ENCODE data around the gene CYP27C1.
"Not testable (repeated sequence)": the region's sequence is repeated elsewhere in the genome, so short reads cannot be mapped to it uniquely, and the experiment has no call there.

The CYP27C1 gene

DNA sequence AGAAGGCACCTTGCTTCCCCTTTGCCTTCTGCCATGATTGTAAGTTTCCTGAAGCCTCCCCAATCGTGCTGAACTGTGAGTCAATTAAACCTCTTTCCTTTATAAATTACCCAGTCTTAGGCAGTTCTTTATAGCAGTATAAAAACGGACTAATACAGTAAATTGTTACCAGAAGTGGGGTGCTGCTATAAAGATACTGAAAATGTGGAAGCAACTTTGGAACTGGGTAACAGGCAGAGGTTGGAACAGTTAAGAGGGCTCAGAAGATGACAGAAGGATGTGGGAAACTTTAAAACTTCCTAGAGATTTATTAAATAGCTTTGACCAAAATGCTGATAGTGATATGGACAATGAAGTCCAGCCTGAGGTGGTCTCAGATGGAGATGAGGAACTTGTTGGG is 17.7 kb upstream of the CYP27C1 start:
- not testable (repeated sequence) for H3K27ac ChIP-seq (ENCODE audit: low read depth in 2 of 2, low read length in 2 of 2); H3K27me3 ChIP-seq (ENCODE audit: control insufficient read depth in 2 of 2, insufficient read depth in 2 of 2, low read length in 2 of 2); H3K4me1 ChIP-seq (ENCODE audit: control insufficient read depth in 2 of 2, insufficient read depth in 2 of 2, low read length in 2 of 2); H3K9ac ChIP-seq (ENCODE audit: low read depth in 1 of 2, low read length in 2 of 2); H3K36me3 ChIP-seq (ENCODE audit: control insufficient read depth in 2 of 2, insufficient read depth in 2 of 2, low read length in 2 of 2); H3K4me3 ChIP-seq (ENCODE audit: low read length in 2 of 2); H3K9me3 ChIP-seq (ENCODE audit: control insufficient read depth in 2 of 2, low read length in 2 of 2)

DNA sequence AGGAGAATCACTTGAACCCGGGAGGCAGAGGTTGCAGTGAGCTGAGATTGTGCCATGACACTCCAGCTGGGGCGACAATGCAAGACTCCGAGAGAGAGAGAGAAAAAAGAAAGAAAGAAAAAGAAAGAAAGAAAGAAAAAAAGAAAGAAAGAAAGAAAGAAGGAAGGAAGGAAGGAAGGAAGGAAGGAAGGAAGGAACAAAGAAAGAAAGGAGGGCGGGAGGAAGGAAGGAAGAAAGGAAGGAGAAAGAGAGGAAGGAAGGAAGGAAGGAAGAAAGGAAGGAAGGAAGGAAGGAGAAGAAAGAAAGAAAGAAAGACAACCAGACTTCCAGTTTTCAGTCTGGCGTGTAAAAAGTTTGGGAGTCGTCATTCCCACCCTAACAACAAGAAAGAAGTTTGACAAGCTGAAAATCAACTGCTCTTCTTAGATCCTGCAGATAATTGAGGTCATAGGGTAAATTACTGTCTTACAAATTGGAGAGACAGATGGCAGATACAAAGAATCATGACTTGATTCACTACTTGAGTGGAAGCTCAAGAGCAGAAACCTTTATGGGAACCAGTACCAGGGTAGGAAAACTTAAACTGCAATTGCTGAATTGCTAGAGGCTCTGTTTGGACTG is 15.1 kb upstream of the CYP27C1 start:
- peaks cover 0 to 8% of the 10 kb centered on the region in 2 donors for H3K4me1 ChIP-seq (ENCODE audit: control insufficient read depth in 2 of 2, insufficient read depth in 2 of 2, low read length in 2 of 2)
- H3K27me3 ChIP-seq (ENCODE audit: control insufficient read depth in 2 of 2, insufficient read depth in 2 of 2, low read length in 2 of 2), result no peaks in the 10 kb centered on the region
- H3K9me3 ChIP-seq (ENCODE audit: control insufficient read depth in 2 of 2, low read length in 2 of 2), result no peaks in the 10 kb centered on the region
- no peak overlapping the region for H3K27ac ChIP-seq (ENCODE audit: low read depth in 2 of 2, low read length in 2 of 2)
- H3K4me3 ChIP-seq (ENCODE audit: low read length in 2 of 2), result no peak overlapping the region
- no peak overlapping the region for H3K9ac ChIP-seq (ENCODE audit: low read depth in 1 of 2, low read length in 2 of 2)
- H3K36me3 ChIP-seq (ENCODE audit: control insufficient read depth in 2 of 2, insufficient read depth in 2 of 2, low read length in 2 of 2), result no peaks in the 10 kb centered on the region

DNA sequence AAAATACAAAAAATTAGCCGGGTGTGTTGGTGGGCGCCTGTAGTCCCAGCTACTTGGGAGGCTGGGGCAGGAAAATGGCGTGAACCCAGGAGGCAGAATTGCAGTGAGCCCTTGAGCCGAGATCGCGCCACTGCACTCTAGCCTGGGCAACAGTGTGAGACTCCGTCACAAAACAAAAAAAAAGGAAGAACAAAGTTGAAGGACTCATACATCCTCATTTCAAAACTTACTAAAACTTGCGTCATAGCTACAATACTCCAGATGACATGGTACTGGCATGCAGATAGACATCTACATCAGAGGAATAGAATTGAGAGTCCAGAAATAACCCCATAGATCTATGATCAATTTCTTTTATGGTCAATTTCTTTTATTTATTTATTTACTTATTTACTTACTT is 13.6 kb upstream of the CYP27C1 start:
- Histone ChIP-seq H3K9me3 (ENCODE audit: control insufficient read depth in 2 of 2, low read length in 2 of 2) (no peaks in the 10 kb centered on the region), H3K27ac (ENCODE audit: low read depth in 2 of 2, low read length in 2 of 2) (no peak overlapping the region), H3K9ac (ENCODE audit: low read depth in 1 of 2, low read length in 2 of 2) (no peak overlapping the region), H3K4me1 (ENCODE audit: control insufficient read depth in 2 of 2, insufficient read depth in 2 of 2, low read length in 2 of 2) (peaks cover 0 to 8% of the 10 kb centered on the region in 2 donors), H3K27me3 (ENCODE audit: control insufficient read depth in 2 of 2, insufficient read depth in 2 of 2, low read length in 2 of 2) (no peaks in the 10 kb centered on the region), H3K36me3 (ENCODE audit: control insufficient read depth in 2 of 2, insufficient read depth in 2 of 2, low read length in 2 of 2) (no peaks in the 10 kb centered on the region), H3K4me3 (ENCODE audit: low read length in 2 of 2) (no peak overlapping the region)

DNA sequence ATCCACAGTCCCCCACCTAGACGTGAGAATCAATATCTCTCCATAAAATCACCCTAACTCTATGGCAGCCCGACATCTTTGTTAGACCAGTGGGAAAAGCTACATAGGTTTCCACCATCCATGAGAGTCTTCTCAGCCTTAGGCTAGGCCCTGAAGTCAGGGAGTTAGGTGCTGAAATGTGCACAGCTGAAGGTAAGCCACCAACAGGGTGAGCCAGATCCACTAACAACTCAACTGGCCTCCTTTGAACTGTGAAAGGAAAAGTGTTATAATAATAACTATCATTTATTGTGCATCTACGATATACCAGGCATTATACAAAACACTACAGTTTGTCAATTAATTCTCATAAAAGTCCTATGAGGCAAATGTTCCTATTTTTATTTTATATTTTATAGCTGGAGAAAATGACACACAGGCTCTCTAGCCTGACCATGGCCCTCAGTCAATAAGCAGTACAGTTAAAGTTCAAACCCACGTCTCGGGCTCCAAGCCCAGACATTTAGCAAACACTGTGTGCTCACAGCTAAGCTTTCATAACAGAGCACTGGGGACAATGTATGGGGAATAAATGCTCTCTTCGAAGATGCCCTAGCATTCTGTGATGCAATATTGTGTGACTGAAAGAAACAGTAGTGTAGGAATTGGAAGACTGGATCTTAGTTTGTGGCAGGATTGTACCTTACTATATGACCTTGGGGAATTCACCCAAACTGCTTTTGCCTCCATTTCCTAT is 11.2 kb upstream of the CYP27C1 start:
- Histone ChIP-seq H3K4me3 (ENCODE audit: low read length in 2 of 2) (no peak overlapping the region), H3K9ac (ENCODE audit: low read depth in 1 of 2, low read length in 2 of 2) (no peak overlapping the region), H3K27ac (ENCODE audit: low read depth in 2 of 2, low read length in 2 of 2) (no peak overlapping the region), H3K9me3 (ENCODE audit: control insufficient read depth in 2 of 2, low read length in 2 of 2) (no peaks in the 10 kb centered on the region), H3K27me3 (ENCODE audit: control insufficient read depth in 2 of 2, insufficient read depth in 2 of 2, low read length in 2 of 2) (no peaks in the 10 kb centered on the region), H3K4me1 (ENCODE audit: control insufficient read depth in 2 of 2, insufficient read depth in 2 of 2, low read length in 2 of 2) (peaks cover 3 to 15% of the 10 kb centered on the region in 2 donors), H3K36me3 (ENCODE audit: control insufficient read depth in 2 of 2, insufficient read depth in 2 of 2, low read length in 2 of 2) (no peaks in the 10 kb centered on the region)

DNA sequence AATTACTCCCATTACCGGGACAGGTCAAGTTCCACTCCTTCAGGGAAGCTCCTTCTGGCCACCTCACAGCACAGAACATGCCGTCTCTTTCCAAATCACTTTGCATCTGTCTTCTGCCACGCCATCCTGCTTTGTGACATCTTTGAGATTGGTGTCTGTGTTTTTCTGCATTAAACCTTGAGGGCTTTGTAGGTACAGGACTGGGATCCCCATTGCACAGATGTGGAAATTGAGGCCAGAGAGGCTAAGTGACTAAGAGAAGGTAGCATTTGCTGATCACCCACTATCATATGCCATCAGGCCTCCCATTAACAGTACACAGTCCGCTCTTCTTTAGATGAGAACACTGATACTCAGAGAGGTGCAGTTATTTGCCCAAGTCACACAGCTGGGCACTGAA is 9.5 kb upstream of the CYP27C1 start:
- H3K36me3 ChIP-seq (ENCODE audit: control insufficient read depth in 2 of 2, insufficient read depth in 2 of 2, low read length in 2 of 2), result no peaks in the 10 kb centered on the region
- H3K4me1 ChIP-seq (ENCODE audit: control insufficient read depth in 2 of 2, insufficient read depth in 2 of 2, low read length in 2 of 2), result peaks cover 11 to 21% of the 10 kb centered on the region in 2 donors
- no peak overlapping the region for H3K9ac ChIP-seq (ENCODE audit: low read depth in 1 of 2, low read length in 2 of 2)
- peaks cover 8 to 13% of the 10 kb centered on the region in 2 donors for H3K27me3 ChIP-seq (ENCODE audit: control insufficient read depth in 2 of 2, insufficient read depth in 2 of 2, low read length in 2 of 2)
- no peak overlapping the region for H3K4me3 ChIP-seq (ENCODE audit: low read length in 2 of 2)
- no peak overlapping the region for H3K27ac ChIP-seq (ENCODE audit: low read depth in 2 of 2, low read length in 2 of 2)
- H3K9me3 ChIP-seq (ENCODE audit: control insufficient read depth in 2 of 2, low read length in 2 of 2), result no peaks in the 10 kb centered on the region

DNA sequence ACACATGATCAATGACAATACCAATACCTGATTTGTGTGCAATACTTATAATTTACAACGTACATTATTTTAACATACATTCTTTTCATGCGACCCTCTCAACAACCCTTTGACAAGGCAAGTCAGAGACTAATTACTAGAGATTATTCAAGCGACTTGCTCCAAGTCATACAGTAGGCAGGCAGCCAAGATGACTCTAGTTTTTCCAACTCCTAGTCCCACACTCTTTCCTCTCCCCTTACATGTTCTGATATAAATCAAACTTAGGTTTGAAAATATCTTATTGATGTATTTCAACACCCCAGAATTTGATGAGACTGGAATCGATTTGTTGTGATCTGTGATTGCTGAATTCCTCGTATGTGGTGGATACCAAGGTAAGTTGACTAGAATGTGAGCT is 8.0 kb upstream of the CYP27C1 start:
- Histone ChIP-seq H3K27me3 (ENCODE audit: control insufficient read depth in 2 of 2, insufficient read depth in 2 of 2, low read length in 2 of 2) (peaks cover 10 to 16% of the 10 kb centered on the region in 2 donors), H3K36me3 (ENCODE audit: control insufficient read depth in 2 of 2, insufficient read depth in 2 of 2, low read length in 2 of 2) (no peaks in the 10 kb centered on the region)

DNA sequence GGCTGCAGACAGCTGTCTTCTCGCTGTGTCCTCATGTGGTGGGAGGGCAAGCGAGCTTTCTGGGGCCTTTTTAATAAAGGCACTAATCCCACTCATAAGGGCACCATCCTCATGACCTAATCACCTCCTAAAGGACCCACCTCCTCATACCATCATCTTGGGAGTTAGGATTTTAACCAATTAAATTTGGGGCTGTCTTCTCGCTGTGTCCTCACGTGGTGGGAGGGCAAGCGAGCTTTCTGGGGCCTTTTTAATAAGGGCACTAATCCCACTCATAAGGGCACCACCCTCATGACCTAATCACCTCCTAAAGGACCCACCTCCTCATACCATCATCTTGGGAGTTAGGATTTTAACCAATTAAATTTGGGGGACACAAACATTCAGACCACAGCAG is 7.2 kb upstream of the CYP27C1 start:
- Histone ChIP-seq H3K27me3 (ENCODE audit: control insufficient read depth in 2 of 2, insufficient read depth in 2 of 2, low read length in 2 of 2) (peaks cover 10 to 17% of the 10 kb centered on the region in 2 donors), H3K4me1 (ENCODE audit: control insufficient read depth in 2 of 2, insufficient read depth in 2 of 2, low read length in 2 of 2) (peaks cover 11 to 21% of the 10 kb centered on the region in 2 donors)
- not testable (repeated sequence) for H3K36me3 ChIP-seq (ENCODE audit: control insufficient read depth in 2 of 2, insufficient read depth in 2 of 2, low read length in 2 of 2); H3K9me3 ChIP-seq (ENCODE audit: control insufficient read depth in 2 of 2, low read length in 2 of 2); H3K27ac ChIP-seq (ENCODE audit: low read depth in 2 of 2, low read length in 2 of 2); H3K9ac ChIP-seq (ENCODE audit: low read depth in 1 of 2, low read length in 2 of 2); H3K4me3 ChIP-seq (ENCODE audit: low read length in 2 of 2)

More for the DNA sequence above, 8.0 kb upstream of the CYP27C1 start:
- Histone ChIP-seq H3K9ac (ENCODE audit: low read depth in 1 of 2, low read length in 2 of 2) (no peak overlapping the region), H3K27ac (ENCODE audit: low read depth in 2 of 2, low read length in 2 of 2) (no peak overlapping the region), H3K4me1 (ENCODE audit: control insufficient read depth in 2 of 2, insufficient read depth in 2 of 2, low read length in 2 of 2) (peaks cover 11 to 21% of the 10 kb centered on the region in 2 donors), H3K4me3 (ENCODE audit: low read length in 2 of 2) (no peak overlapping the region), H3K9me3 (ENCODE audit: control insufficient read depth in 2 of 2, low read length in 2 of 2) (no peaks in the 10 kb centered on the region)

DNA sequence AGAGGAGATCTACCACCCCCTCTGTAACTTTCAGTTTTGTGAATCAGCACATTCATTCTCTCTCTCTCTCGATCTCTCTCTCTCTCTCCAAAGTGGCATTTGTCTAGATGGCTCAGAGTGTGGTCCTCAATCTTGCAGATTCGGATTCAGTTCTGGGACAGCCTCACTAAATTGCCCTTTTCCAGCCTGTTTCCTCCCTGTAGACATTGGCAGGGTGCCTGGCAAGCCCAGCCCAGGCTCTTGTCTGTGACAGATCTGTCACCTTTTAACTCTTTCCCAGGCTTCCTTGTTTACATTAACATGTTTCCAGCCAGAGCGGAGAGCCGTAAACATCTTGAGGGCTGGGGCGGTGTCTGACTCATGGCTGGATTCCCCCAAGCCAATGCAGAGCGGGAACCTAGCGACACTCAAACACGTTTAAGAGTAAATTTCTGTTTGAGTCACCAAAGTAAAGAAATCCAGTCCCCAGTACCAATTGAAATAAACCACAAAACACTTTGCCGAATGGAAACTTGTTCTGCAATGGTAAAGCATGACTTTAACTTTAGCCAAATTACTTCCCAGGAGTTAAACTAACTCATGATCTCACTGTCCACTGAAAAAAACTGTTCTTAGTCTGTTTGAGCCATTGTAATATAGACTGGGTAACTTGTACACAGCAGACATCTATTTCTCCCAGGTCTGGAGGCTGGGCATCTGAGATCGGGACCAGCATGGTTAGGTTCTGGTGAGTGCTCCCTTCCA is 6.6 kb upstream of the CYP27C1 start:
- Histone ChIP-seq H3K9me3 (ENCODE audit: control insufficient read depth in 2 of 2, low read length in 2 of 2) (no peaks in the 10 kb centered on the region), H3K36me3 (ENCODE audit: control insufficient read depth in 2 of 2, insufficient read depth in 2 of 2, low read length in 2 of 2) (no peaks in the 10 kb centered on the region), H3K9ac (ENCODE audit: low read depth in 1 of 2, low read length in 2 of 2) (no peak overlapping the region), H3K4me3 (ENCODE audit: low read length in 2 of 2) (peak overlapping the region; percentile 8 to 46), H3K27me3 (ENCODE audit: control insufficient read depth in 2 of 2, insufficient read depth in 2 of 2, low read length in 2 of 2) (peaks cover 10 to 17% of the 10 kb centered on the region in 2 donors), H3K27ac (ENCODE audit: low read depth in 2 of 2, low read length in 2 of 2) (no peak overlapping the region), H3K4me1 (ENCODE audit: control insufficient read depth in 2 of 2, insufficient read depth in 2 of 2, low read length in 2 of 2) (peaks cover 11 to 21% of the 10 kb centered on the region in 2 donors)

DNA sequence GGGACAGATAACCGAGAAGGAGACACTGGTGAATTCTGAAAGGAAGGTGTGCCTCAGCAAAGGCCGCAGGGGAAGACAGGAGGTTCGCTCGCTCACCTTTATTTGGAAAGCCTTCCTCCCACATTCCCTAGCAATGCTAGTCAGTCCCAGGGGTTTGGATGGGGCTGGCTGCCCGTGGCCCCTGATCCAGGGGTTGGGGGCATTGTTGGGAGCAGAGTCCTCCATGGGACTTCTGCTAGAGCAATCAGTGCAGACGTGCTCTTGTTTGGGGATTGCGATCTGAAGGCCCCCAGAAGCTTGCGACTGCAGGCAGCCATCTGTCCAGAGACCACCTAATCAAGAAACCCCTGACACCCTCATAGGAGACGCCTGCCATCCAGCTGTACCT is 6.0 kb upstream of the CYP27C1 start:
- H3K27ac ChIP-seq (ENCODE audit: low read depth in 2 of 2, low read length in 2 of 2), result no peak overlapping the region
- peaks cover 11 to 18% of the 10 kb centered on the region in 2 donors for H3K4me1 ChIP-seq (ENCODE audit: control insufficient read depth in 2 of 2, insufficient read depth in 2 of 2, low read length in 2 of 2)
- H3K27me3 ChIP-seq (ENCODE audit: control insufficient read depth in 2 of 2, insufficient read depth in 2 of 2, low read length in 2 of 2), result peaks cover 10 to 19% of the 10 kb centered on the region in 2 donors
- H3K36me3 ChIP-seq (ENCODE audit: control insufficient read depth in 2 of 2, insufficient read depth in 2 of 2, low read length in 2 of 2), result no peaks in the 10 kb centered on the region
- no peak overlapping the region for H3K9ac ChIP-seq (ENCODE audit: low read depth in 1 of 2, low read length in 2 of 2)
- no peaks in the 10 kb centered on the region for H3K9me3 ChIP-seq (ENCODE audit: control insufficient read depth in 2 of 2, low read length in 2 of 2)
- peak overlapping the region; percentile 8 to 46 for H3K4me3 ChIP-seq (ENCODE audit: low read length in 2 of 2)
